Activated T-helper 2 cell treated with anti-CD3 and anti-CD28 coated beads, Interferon-gamma antibody, Interleukin-2, Interleukin-4, amounts not matched to agents 10 μg/mL and 5 μg/mL and 100 μg/mL, durations not matched to agents 14 hours and 24 hours and 36 hours (primary cell): ENCODE measurements around the gene IER5L. TPM values are rescaled to one million over a fixed set of nuclear protein-coding genes. Genes with fewer than 3 reads are reported as not detected.

Experiments
- DNase-seq: peaks from one replicate; pipeline ENCODE4 v3.0.0; 2021; ENCODE audit warnings: low spot score
- H3K27ac Mint-ChIP-seq: one replicate; pipeline ENCODE4 v1.8.0; 2021; ENCODE audit warnings: mixed read lengths
- H3K27me3 Mint-ChIP-seq: one replicate; pipeline ENCODE4 v1.8.0; 2021; ENCODE audit warnings: low read depth, mixed read lengths
- H3K36me3 Mint-ChIP-seq: one replicate; pipeline ENCODE4 v1.8.0; 2021; ENCODE audit warnings: low read depth, mixed read lengths
- H3K4me1 Mint-ChIP-seq: one replicate; pipeline ENCODE4 v1.8.0; 2021; ENCODE audit warnings: low read depth, mixed read lengths
- H3K4me3 Mint-ChIP-seq: one replicate; pipeline ENCODE4 v1.8.0; 2021; ENCODE audit warnings: low read depth, mild to moderate bottlenecking, moderate library complexity, mixed read lengths
- H3K9me3 Mint-ChIP-seq: one replicate; pipeline ENCODE4 v1.8.0; 2021; ENCODE audit warnings: mixed read lengths
- intact Hi-C: fragments of 100-400 bp; cut with micrococcal nuclease; formaldehyde crosslinking; loops from one replicate; pipeline ENCODE4 v1.15.1; 2023
- total RNA-seq: library from RNA; stranded (reverse); gene quantifications from 2 replicates; pipeline ENCODE4 v1.2.3, GENCODE V29; 2022

The IER5L gene
- total RNA-seq, 1 donor from 2014 or later: 8.6 TPM

DNA sequence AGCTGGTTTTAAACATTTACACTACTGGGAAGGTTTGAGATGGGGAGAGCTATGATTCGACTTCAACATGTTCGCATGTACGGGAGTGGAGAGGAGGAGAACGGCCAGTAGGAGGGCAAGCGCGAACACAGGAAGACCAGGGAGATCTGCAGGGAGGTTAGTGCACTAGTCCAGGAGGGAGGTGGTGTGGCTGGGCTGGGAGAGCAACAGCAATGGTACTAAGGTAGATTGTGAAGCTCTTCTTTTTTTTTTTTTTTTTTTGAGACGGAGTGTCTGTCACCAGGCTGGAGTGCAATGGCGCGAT, 16.6 kb downstream of the IER5L start:
- Mint-ChIP-seq H3K27me3 (no peaks in the 10 kb centered on the region), H3K27ac (no peak overlapping the region), H3K4me1 (no peaks in the 10 kb centered on the region), H3K4me3 (no peak overlapping the region), H3K36me3 (no peaks in the 10 kb centered on the region), H3K9me3 (no peaks in the 10 kb centered on the region)
- intact Hi-C loops: no loop called here
- no peak for DNase-seq

DNA sequence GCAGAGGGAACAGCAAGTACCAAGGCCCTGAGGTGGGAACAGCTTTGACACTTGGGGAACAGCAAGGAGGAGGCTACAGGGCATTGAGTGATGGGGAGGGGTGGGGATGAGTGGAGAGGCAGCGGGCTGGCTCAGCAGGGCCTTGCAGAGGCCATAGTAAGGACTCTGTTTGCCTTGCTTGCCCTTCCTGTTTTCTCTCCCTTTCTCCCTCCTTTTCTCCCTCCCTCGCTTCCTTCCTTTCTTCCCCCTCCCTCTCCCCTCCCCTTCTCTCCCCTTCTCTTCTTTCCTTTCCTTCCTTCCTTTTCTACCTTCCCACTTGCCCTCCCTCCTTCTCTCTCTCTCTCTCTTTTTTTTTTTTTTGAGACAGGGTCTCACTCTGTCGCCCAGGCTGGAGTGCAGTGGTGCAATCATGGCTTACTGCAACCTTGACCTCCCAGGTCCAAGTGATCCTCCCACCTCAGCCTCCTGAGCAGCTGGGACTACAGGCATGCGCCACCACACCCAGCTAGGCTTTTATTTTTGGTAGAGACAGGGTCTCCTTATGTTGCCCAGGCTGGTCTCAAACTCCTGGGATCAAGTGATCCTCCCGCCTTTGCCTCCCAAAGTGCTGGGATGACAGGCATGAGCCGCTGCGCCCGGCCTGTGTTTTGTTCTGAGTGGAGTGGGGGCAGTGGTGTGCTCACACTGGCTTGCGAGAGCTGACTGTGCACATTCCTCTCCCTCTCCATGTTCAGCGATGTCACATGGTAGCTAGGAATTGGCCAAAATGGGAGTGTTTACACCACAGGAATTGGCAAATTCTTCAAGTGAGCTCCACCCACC, 17.1 kb downstream of the IER5L start:
- Mint-ChIP-seq H3K27me3 (no peaks in the 10 kb centered on the region), H3K36me3 (no peaks in the 10 kb centered on the region), H3K9me3 (no peaks in the 10 kb centered on the region), H3K4me1 (no peaks in the 10 kb centered on the region), H3K27ac (no peak overlapping the region), H3K4me3 (no peak overlapping the region)
- DNase-seq: no peak
- intact Hi-C loops: no loop called here

DNA sequence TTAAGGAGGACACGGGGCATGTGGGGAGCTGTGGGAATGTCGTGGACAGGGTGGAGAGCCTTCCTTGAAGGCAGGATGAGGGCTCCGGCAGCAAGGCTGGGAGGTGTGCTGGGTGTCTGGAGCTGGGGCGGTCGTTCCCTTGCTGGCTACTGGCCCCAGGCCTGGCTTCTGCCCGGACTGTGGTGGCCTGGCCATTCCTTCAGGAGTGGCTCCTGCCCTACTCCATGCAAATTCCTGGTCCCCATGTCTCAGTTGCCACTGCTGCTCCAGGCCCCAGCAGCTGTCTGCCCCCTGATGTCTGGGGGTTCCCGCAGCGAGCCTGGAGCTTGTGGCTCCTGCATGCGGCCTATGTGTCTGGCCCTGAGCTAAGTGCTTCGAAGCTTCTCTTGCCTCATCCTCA, 21.9 kb downstream of the IER5L start:
- no peaks in the 10 kb centered on the region for H3K36me3 Mint-ChIP-seq
- no peaks in the 10 kb centered on the region for H3K9me3 Mint-ChIP-seq
- no peak overlapping the region for H3K27ac Mint-ChIP-seq
- no peak for DNase-seq
- no peaks in the 10 kb centered on the region for H3K27me3 Mint-ChIP-seq
- H3K4me3 Mint-ChIP-seq: no peak overlapping the region
- intact Hi-C loops: no loop called here
- no peaks in the 10 kb centered on the region for H3K4me1 Mint-ChIP-seq

DNA sequence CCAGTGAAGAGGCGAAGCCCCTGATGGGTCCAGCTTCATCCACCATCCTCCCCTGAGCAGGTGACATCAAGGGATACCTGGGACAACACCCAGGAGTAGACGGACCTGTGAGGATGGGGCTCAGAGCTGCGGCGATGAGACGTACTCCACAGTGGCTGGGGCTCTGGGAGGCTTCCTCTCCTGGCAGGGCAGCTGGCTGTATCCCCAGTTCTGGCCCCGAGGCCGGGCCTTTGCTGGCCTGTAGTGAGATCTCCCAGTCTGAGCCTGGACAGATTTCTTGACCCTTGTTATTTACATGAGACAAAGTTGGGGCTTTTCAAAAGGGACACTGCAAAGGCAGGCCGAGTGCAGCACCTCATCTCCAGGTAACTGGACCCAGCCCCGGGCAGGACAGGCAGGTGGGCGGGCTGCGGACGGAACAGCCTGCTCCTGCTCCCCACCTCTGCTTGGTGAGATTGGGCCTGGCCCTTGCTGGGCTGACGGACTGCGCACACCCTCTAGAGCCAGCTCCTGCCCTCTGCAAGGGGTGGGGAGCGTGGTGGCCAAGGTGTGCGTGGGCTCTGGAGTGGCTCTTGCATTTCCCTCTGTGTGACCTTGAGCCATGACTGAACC, 23.1 kb downstream of the IER5L start:
- Mint-ChIP-seq H3K9me3 (no peaks in the 10 kb centered on the region), H3K4me3 (no peak overlapping the region), H3K36me3 (peaks cover 2% of the 10 kb centered on the region), H3K27me3 (no peaks in the 10 kb centered on the region), H3K4me1 (no peaks in the 10 kb centered on the region), H3K27ac (no peak overlapping the region)
- DNase-seq: no peak
- intact Hi-C loops: no loop called here

DNA sequence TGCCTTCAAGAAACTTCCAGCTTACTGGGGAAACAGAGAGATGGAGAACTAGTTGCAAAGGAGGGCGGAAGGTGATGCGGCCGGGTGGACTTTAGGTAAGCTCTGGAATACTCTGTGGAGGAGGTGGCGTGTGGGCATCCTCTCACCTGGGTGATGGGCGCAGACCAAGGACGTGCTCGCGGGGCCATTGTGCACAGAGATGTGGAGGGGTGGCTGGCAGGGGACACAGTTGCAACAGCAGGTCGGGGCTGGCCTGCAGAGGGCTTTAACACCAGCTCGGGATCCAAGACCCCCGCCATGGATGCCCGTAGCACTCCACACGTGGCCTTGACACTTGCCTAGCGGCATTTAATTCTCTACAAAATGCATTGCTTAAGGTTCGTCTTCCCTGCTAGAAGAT, 26.6 kb downstream of the IER5L start:
- no peak for DNase-seq
- Mint-ChIP-seq H3K4me3 (no peak overlapping the region), H3K27ac (no peak overlapping the region), H3K9me3 (no peaks in the 10 kb centered on the region), H3K36me3 (peaks cover 9% of the 10 kb centered on the region), H3K4me1 (no peaks in the 10 kb centered on the region), H3K27me3 (no peaks in the 10 kb centered on the region)
- intact Hi-C loops: no loop called here

DNA sequence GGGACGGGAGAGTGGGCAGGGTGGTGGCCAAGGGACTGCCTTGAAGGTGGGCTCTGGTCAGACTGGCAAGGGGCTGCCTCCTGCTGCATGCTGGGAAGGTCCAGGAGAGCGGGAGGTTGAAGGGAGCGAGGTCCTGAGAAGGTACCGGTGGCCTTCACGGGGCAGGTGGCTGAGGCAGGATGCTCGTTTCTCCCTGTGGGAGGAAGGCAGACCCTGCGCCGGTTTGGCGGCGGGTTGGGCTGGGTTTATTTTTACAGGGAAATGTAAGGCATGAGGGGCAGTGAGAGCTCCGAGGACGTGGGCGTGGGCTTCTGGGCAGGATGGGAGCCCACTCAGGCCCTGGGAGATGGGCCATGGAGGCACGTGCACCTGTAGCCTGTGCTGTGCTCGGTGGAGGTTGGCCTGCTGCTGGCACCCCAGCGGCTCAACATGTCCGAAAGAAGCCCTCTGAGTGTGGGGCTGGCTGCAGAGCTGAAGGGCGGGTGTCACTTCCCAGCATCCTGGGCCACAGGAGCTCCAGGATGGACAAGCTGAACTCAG, 27.3 kb downstream of the IER5L start:
- Mint-ChIP-seq H3K4me3 (no peak overlapping the region), H3K27me3 (no peaks in the 10 kb centered on the region), H3K9me3 (no peaks in the 10 kb centered on the region), H3K27ac (no peak overlapping the region), H3K4me1 (no peaks in the 10 kb centered on the region), H3K36me3 (peaks cover 12% of the 10 kb centered on the region)
- intact Hi-C loops: no loop called here
- DNase-seq: no peak

DNA sequence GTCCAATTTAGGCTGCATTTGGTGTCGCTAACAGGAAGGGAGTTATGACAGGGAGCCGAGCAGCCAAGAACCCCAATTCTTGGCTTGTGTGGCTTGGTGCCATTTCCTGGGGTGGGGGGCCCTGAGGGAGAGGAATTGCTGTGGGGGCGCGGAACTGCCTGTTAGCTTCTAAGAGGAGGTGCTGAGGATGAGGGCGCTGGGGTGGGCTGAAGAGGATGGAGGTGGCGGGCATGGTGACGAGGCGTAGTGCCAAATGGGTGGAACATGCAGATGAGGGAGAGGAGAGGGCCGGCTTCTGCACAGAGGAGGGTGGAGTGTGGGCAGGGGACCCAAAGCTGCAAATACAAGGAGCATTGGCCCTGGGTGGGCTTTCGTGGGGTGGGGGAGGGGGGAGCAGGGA, 27.9 kb downstream of the IER5L start:
- Mint-ChIP-seq H3K27ac (no peak overlapping the region), H3K9me3 (no peaks in the 10 kb centered on the region), H3K27me3 (no peaks in the 10 kb centered on the region), H3K36me3 (peaks cover 12% of the 10 kb centered on the region), H3K4me1 (no peaks in the 10 kb centered on the region), H3K4me3 (no peak overlapping the region)
- no peak for DNase-seq
- intact Hi-C loops: no loop called here

DNA sequence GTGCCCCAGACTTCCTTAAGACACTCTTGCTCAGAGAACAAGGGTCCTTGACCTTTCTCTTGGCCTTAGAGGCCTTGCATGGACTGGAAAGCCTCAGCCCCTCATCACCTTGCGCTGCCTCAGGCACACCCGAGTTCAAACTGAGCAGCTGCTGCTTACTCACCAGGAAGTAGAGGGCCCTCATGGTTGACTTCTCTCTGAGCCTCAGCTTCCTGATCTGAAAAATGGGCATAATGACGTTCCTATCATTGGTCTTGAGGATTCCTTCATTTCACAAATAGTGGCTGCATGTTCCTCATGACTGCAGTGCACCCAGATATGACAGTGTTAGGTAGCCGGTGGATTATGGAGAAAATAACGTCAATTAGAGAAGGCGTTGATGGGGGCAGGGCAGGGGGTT, 28.6 kb downstream of the IER5L start:
- no peaks in the 10 kb centered on the region for H3K9me3 Mint-ChIP-seq
- no peaks in the 10 kb centered on the region for H3K4me1 Mint-ChIP-seq
- no peaks in the 10 kb centered on the region for H3K27me3 Mint-ChIP-seq
- intact Hi-C loops: no loop called here
- DNase-seq: no peak
- H3K4me3 Mint-ChIP-seq: no peak overlapping the region
- H3K27ac Mint-ChIP-seq: no peak overlapping the region
- peaks cover 12% of the 10 kb centered on the region for H3K36me3 Mint-ChIP-seq

DNA sequence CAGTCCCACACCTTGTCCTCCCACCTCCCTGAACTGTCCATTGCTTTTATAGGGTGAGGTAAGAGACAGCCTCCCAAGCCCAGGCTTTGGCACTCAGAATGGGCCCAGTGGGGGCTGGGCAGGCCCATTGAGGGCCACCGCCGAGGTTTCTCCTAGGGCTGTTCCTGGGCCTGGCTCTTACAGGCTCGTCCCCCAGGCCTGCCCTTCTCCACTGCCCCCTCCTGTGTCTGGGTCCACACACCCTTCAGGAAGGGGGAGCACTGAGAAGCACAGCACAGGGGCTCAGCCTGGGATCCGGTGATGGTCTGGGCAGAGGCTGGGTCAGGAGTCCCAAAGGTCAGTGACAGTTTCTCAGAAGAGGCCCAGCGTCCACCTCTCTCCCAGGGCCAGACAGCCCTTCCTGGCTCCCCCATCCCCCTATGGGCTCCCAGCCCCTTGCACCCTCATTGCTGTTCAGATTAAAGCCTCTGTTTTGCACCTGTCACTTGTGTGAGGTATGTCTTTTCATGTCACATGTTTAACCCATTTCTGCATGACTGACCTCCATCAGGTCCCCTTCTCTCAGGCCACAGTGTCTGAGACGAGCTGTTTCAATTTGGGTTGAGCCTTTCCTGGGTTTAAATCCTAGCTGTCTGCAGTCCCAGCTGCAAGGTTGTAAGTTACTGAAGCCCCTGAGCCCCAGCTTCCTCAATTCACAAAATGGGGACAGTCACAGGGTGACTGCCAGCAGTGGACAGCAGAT, 29.4 kb downstream of the IER5L start:
- peaks cover 3% of the 10 kb centered on the region for H3K4me1 Mint-ChIP-seq
- H3K36me3 Mint-ChIP-seq: peaks cover 18% of the 10 kb centered on the region
- intact Hi-C loops: no loop called here
- H3K9me3 Mint-ChIP-seq: no peaks in the 10 kb centered on the region
- H3K27ac Mint-ChIP-seq: no peak overlapping the region
- no peak overlapping the region for H3K4me3 Mint-ChIP-seq
- DNase-seq: no peak
- H3K27me3 Mint-ChIP-seq: no peaks in the 10 kb centered on the region

DNA sequence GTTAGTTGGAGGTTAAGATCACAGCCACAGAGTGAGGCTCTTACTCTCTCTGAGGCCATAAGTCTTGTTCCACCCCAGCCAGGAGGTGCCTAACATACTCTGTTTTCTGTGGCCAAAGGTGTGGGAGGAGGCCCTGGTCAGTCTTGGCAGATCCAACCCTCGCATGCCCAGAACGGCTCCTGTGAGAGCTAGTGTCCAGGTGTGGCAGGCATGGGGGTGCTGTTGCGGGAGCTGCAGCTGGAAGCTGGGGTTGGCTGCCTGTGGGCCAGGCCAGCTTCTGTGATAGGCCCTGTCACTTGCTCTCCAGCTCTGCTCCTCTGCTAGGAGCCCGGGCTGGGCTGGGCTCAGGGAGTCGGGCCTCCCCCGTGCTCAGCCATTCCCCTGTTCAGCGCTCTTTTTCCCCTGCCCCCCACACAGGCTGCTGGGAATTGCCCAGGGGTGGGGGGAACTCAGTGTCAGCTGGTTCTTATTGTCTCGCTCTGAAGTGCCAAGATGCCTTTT, 31.6 kb downstream of the IER5L start:
- Mint-ChIP-seq H3K27ac (no peak overlapping the region), H3K4me3 (no peak overlapping the region), H3K36me3 (peaks cover 26% of the 10 kb centered on the region), H3K9me3 (no peaks in the 10 kb centered on the region), H3K27me3 (no peaks in the 10 kb centered on the region), H3K4me1 (peaks cover 17% of the 10 kb centered on the region)
- intact Hi-C loops: no loop called here
- DNase-seq: no peak

DNA sequence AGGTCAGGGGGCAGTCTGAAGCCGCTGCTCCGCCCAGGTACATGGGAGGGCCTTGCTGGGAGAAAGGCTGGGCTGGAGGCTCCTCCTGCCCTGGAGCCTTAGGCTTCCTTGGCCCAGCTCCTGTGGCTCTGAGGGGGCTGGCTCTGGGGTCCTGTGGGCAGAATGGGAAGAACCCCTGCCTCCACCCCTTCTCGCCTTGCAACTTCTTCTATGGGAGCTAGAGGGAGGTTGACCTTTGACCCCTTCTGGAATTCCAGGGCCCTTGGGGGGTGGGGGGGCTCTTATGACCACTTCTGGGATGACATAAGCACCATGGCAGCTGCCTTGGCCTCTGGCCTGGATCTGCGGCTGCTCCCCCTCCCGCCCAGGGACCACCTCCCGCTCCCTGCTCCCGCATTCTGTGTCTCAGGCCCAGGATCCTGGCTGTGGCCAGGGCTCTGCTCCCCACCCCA, 32.2 kb downstream of the IER5L start:
- no peak for DNase-seq
- intact Hi-C loops: no loop called here
- Mint-ChIP-seq H3K27ac (no peak overlapping the region), H3K27me3 (no peaks in the 10 kb centered on the region), H3K36me3 (peaks cover 26% of the 10 kb centered on the region), H3K4me1 (peaks cover 24% of the 10 kb centered on the region), H3K4me3 (no peak overlapping the region), H3K9me3 (no peaks in the 10 kb centered on the region)

DNA sequence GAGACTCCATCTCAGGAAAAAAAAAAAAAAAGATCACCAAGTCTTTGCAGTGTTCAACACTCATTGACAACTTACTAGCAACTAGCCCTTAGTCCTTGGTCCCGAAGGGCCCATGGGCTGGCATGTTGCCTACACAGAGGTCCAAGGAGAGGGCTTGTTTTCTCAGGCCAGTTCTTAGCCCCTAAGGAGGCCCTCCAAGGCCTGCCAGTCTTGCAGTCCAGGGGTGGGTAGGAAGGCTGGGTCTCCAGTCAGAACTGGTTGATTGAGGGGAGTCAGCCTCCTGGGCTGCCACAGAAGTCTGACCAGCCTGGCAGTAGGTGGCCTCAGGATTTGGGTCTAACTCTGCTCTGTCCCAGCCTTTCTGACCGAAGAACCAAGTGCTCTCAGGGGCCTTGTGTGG, 32.7 kb downstream of the IER5L start:
- no peak for DNase-seq
- H3K4me1 Mint-ChIP-seq: peaks cover 27% of the 10 kb centered on the region
- intact Hi-C loops: no loop called here
- no peaks in the 10 kb centered on the region for H3K27me3 Mint-ChIP-seq
- no peaks in the 10 kb centered on the region for H3K9me3 Mint-ChIP-seq
- peaks cover 24% of the 10 kb centered on the region for H3K36me3 Mint-ChIP-seq
- no peak overlapping the region for H3K27ac Mint-ChIP-seq
- H3K4me3 Mint-ChIP-seq: no peak overlapping the region
